ENCODE results near the gene CBFA2T3.

- TF ChIP-seq CTCF (IDR thresholded peaks at IDR 0.05 in 4 of 5, conservative IDR thresholded peaks at IDR 0.05 in 1 of 5) (no peak), POLR2A (IDR thresholded peaks at IDR 0.05) (no peak)
Measured at GRCh38 chr16:89013111-89013510, 36.1 kb upstream of the CBFA2T3 start.
